ENCODE results near the gene LAX1. TPM values are rescaled to one million over a fixed set of nuclear protein-coding genes. Genes with fewer than 3 reads are reported as not detected.

LAX1 gene
- total RNA-seq, 1 experiment from 2014 or later, result not detected

DNA sequence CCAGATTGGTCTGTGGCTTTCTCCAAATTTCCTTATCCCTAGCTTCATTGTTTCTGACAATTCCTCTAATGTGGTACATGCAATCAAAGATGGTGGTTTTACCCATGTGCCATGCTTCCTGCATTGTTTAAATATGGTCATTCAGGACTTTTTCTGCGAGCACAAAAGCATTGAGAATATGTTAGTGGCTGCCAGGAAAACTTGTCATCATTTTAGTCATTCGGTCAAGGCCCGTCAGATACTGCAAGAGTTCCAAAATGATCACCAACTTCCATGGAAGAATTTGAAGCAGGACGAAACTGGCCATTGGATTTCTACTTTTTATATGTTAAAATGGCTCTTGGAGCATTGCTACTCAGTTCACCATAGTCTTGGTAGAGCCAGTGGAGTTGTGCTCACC lies 34.2 kb downstream of the LAX1 start (continued):
- TF ChIP-seq, protein P1, sequence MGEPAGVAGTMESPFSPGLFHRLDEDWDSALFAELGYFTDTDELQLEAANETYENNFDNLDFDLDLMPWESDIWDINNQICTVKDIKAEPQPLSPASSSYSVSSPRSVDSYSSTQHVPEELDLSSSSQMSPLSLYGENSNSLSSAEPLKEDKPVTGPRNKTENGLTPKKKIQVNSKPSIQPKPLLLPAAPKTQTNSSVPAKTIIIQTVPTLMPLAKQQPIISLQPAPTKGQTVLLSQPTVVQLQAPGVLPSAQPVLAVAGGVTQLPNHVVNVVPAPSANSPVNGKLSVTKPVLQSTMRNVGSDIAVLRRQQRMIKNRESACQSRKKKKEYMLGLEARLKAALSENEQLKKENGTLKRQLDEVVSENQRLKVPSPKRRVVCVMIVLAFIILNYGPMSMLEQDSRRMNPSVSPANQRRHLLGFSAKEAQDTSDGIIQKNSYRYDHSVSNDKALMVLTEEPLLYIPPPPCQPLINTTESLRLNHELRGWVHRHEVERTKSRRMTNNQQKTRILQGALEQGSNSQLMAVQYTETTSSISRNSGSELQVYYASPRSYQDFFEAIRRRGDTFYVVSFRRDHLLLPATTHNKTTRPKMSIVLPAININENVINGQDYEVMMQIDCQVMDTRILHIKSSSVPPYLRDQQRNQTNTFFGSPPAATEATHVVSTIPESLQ (CRISPR knock-in tag; IDR thresholded peaks at IDR 0.05), result no peak
- TF ChIP-seq, protein P2, sequence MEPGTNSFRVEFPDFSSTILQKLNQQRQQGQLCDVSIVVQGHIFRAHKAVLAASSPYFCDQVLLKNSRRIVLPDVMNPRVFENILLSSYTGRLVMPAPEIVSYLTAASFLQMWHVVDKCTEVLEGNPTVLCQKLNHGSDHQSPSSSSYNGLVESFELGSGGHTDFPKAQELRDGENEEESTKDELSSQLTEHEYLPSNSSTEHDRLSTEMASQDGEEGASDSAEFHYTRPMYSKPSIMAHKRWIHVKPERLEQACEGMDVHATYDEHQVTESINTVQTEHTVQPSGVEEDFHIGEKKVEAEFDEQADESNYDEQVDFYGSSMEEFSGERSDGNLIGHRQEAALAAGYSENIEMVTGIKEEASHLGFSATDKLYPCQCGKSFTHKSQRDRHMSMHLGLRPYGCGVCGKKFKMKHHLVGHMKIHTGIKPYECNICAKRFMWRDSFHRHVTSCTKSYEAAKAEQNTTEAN (CRISPR knock-in tag; IDR thresholded peaks at IDR 0.05), result no peak
- no peak for TF ChIP-seq PRDM15 (CRISPR knock-in tag; IDR thresholded peaks at IDR 0.05)
- TF ChIP-seq ARID4B (CRISPR knock-in tag; IDR thresholded peaks at IDR 0.05; ENCODE audit: borderline replicate concordance), result no peak
- no peak for TF ChIP-seq MYBL2 (CRISPR knock-in tag; IDR thresholded peaks at IDR 0.05)
- no peak for TF ChIP-seq ZNF232 (CRISPR knock-in tag; IDR thresholded peaks at IDR 0.05)
- no peak for TF ChIP-seq TP53 (CRISPR knock-in tag; IDR thresholded peaks at IDR 0.05)
- TF ChIP-seq, protein P3, sequence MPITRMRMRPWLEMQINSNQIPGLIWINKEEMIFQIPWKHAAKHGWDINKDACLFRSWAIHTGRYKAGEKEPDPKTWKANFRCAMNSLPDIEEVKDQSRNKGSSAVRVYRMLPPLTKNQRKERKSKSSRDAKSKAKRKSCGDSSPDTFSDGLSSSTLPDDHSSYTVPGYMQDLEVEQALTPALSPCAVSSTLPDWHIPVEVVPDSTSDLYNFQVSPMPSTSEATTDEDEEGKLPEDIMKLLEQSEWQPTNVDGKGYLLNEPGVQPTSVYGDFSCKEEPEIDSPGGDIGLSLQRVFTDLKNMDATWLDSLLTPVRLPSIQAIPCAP (CRISPR knock-in tag; IDR thresholded peaks at IDR 0.05), result no peak
- TF ChIP-seq ZNF425 (CRISPR knock-in tag; conservative IDR thresholded peaks at IDR 0.05), result no peak
- TF ChIP-seq USF1 (CRISPR knock-in tag; IDR thresholded peaks at IDR 0.05), result no peak
- no peak for TF ChIP-seq E2F4 (CRISPR knock-in tag; IDR thresholded peaks at IDR 0.05; ENCODE audit: borderline replicate concordance, low read depth)
